ENCODE measurements around the gene VPREB3. TPM values are rescaled to one million over a fixed set of nuclear protein-coding genes. Genes with fewer than 3 reads are reported as not detected.

The VPREB3 gene
- total and polyA plus RNA-seq, 10 of the 15 experiments (the other 5 are each of a cell fraction or from before 2014, with no cell fraction given), result 0.75 to 79.5 (median 23.8) TPM

- TF ChIP-seq HDGF (IDR thresholded peaks at IDR 0.05), result 0 out of 2 replicates have a peak, but pooled peaks have one; percentile 35
- TF ChIP-seq IRF3 (IDR thresholded peaks at IDR 0.05), result no peak
- TF ChIP-seq GATAD2B (conservative IDR thresholded peaks at IDR 0.05; ENCODE audit: low read depth), result peak; percentile 15; the same call in 1 of the 2 replicates
- peak; percentile 12; the same call in 1 of the 2 replicates for TF ChIP-seq MTA2 (IDR thresholded peaks at IDR 0.05; ENCODE audit: low read depth)
These were observed 2.0 kb downstream of the VPREB3 start (continued) for GRCh38 chr22:23752090-23752691.

GRCh38 chr22:23751441-23751996 is 2.7 kb downstream of the VPREB3 start:
- peak overlapping the region; percentile 85 for H3K4me3 ChIP-seq
- TSS peak; percentile 94 for BruUV-seq (replicated peaks)
- H3K9me3 ChIP-seq (replicated peaks; ENCODE audit: control insufficient read depth, insufficient read depth, low read length), result no peaks in the 10 kb centered on the region
- no peaks in the 10 kb centered on the region for H4K20me1 ChIP-seq (ENCODE audit: control insufficient read depth, insufficient read depth)
- intact Hi-C loops (cut with micrococcal nuclease; ENCODE audit: unreplicated experiment), result loop anchor here (2.0 kb wide), 1 partner anchor 15 kb away; the partner anchor contains the start of gene CHCHD10
- peak overlapping the region; percentile 99 for H3K4me2 ChIP-seq (ENCODE audit: control insufficient read depth, insufficient read depth)
- peak; percentile 58 for ATAC-seq
- peak overlapping the region; percentile 94 for H2AFZ ChIP-seq (ENCODE audit: control insufficient read depth, low read depth, low read length)
- WGBS (ENCODE audit: insufficient coverage, insufficient replicate concordance, low lambda C conversion rate, missing lambda C conversion rate), result 2% methylated on average over 22 of the region's 22 CpGs
- no peaks in the 10 kb centered on the region for H3K27me3 ChIP-seq (replicated peaks in 1 of 2; ENCODE audit: control insufficient read depth in 2 of 2, insufficient read depth in 2 of 2, low read length in 1 of 2)
- in situ Hi-C loops (cut with MboI), result no loop called here
- RAD21 ChIA-PET (ENCODE audit: unreplicated experiment), result interaction anchor here (0.6 to 1.4 kb wide), 5 partner anchors 12 to 38 kb away, joined by 3 to 7 read pairs (median 4); no protein-coding TSS in a partner anchor
- POLR2A ChIA-PET, result interaction anchor here (0.6 to 1.8 kb wide), 4 partner anchors 16 to 765 kb away, joined by 3 to 9 read pairs (median 4); partner anchors contain the start of gene CHCHD10
- H3K79me2 ChIP-seq (ENCODE audit: control insufficient read depth, insufficient read depth, low read length), result no peaks in the 10 kb centered on the region
- peaks cover 30% of the 10 kb centered on the region for H3K4me1 ChIP-seq (ENCODE audit: control insufficient read depth, insufficient read depth, low read length)
- H3K36me3 ChIP-seq (ENCODE audit: control insufficient read depth in 2 of 2, insufficient read depth in 2 of 2, low read length in 1 of 2), result no peaks in the 10 kb centered on the region
- H3K9ac ChIP-seq (ENCODE audit: control insufficient read depth, insufficient read depth, low read length), result peak overlapping the region; percentile 88
- H3K27ac ChIP-seq (ENCODE audit: control insufficient read depth, insufficient read depth), result peak overlapping the region; percentile 88
- DNase-seq (ENCODE audit: low read depth, low spot score), result no peak
- no peak for FAIRE-seq
- SMC1A ChIA-PET (ENCODE audit: uncharacterized antibody, unreplicated experiment), result interaction anchor here (1.0 to 1.6 kb wide), 2 partner anchors 16 to 98 kb away, joined by 3 to 4 read pairs; partner anchors contain the start of gene CHCHD10
- CTCF ChIA-PET, result interaction anchor here (0.6 to 1.2 kb wide), 4 partner anchors 14 to 56 kb away, joined by 3 to 4 read pairs (median 3); no protein-coding TSS in a partner anchor
- TF ChIP-seq PKNOX1 (IDR thresholded peaks at IDR 0.05) (no peak), MEF2B (IDR thresholded peaks at IDR 0.05; ENCODE audit: partially characterized antibody, poor library complexity, severe bottlenecking) (peak; percentile 7), BACH1 (IDR thresholded peaks at IDR 0.05; ENCODE audit: borderline replicate concordance) (0 out of 2 replicates have a peak, but pooled peaks have one; percentile 9), CREM (IDR thresholded peaks at IDR 0.05; ENCODE audit: low read depth) (no peak), EGR1 (IDR thresholded peaks at IDR 0.05; ENCODE audit: borderline replicate concordance in 1 of 2, low read depth in 2 of 2, low read length in 2 of 2) (peak in 1 of 2 experiments; percentile 17; a peak in 1 of 3 replicates), YY1 (IDR thresholded peaks at IDR 0.05; ENCODE audit: low read depth, low read length) (peak; percentile 73; the same call in 1 of the 2 replicates), POLR2AphosphoS5 (IDR thresholded peaks at IDR 0.05; ENCODE audit: low read length) (no peak), KDM1A (IDR thresholded peaks at IDR 0.05; ENCODE audit: borderline replicate concordance) (no peak), STAT1 (conservative IDR thresholded peaks at IDR 0.05) (no peak), MYC (IDR thresholded peaks at IDR 0.05; ENCODE audit: insufficient read depth, insufficient read length, insufficient replicate concordance, low read length, severe bottlenecking) (no peak), CHD4 (IDR thresholded peaks at IDR 0.05) (no peak)
- TF ChIP-seq, protein P1, sequence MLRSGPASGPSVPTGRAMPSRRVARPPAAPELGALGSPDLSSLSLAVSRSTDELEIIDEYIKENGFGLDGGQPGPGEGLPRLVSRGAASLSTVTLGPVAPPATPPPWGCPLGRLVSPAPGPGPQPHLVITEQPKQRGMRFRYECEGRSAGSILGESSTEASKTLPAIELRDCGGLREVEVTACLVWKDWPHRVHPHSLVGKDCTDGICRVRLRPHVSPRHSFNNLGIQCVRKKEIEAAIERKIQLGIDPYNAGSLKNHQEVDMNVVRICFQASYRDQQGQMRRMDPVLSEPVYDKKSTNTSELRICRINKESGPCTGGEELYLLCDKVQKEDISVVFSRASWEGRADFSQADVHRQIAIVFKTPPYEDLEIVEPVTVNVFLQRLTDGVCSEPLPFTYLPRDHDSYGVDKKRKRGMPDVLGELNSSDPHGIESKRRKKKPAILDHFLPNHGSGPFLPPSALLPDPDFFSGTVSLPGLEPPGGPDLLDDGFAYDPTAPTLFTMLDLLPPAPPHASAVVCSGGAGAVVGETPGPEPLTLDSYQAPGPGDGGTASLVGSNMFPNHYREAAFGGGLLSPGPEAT (IDR thresholded peaks at IDR 0.05; ENCODE audit: low read depth), result peak; percentile 47; the same call in 1 of the 2 replicates
- TF ChIP-seq, protein P2, sequence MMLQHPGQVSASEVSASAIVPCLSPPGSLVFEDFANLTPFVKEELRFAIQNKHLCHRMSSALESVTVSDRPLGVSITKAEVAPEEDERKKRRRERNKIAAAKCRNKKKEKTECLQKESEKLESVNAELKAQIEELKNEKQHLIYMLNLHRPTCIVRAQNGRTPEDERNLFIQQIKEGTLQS (IDR thresholded peaks at IDR 0.05; ENCODE audit: borderline replicate concordance, extremely low read depth, low read depth, low read length), result no peak

All from GM12878 (cell line).